Hippocampal formation (tissue), 2 donors: Measurements from ENCODE around the gene ATP10A.
"Not testable (repeated sequence)": the region's sequence is repeated elsewhere in the genome, so short reads cannot be mapped to it uniquely, and the experiment has no call there.

Experiments used
- DNase-seq, 2 donors: peaks; one replicate each; lab custom pipeline; 2025; lab: John Stamatoyannopoulos, UW

ATP10A gene

DNA sequence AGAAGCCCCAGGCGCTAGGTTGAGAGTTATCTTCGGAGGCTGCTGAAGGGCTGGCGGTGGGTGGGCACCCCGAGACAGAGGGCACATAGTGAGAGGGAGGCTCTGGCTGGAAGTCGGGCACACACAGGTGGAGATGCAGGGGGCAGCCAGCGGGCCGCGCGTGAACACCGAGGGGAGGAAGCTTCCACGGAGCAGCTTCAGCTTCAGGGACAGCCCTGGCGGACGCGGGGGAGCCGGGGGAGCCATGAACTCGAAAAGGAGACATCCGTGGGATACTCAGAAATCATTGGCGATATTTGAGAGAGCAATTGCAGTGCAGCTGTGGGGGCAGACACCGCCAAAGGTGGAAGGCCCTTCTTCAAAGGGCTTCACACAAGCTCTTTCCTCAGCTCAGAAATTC is 204.6 kb downstream of the ATP10A start:
- no peak for DNase-seq

DNA sequence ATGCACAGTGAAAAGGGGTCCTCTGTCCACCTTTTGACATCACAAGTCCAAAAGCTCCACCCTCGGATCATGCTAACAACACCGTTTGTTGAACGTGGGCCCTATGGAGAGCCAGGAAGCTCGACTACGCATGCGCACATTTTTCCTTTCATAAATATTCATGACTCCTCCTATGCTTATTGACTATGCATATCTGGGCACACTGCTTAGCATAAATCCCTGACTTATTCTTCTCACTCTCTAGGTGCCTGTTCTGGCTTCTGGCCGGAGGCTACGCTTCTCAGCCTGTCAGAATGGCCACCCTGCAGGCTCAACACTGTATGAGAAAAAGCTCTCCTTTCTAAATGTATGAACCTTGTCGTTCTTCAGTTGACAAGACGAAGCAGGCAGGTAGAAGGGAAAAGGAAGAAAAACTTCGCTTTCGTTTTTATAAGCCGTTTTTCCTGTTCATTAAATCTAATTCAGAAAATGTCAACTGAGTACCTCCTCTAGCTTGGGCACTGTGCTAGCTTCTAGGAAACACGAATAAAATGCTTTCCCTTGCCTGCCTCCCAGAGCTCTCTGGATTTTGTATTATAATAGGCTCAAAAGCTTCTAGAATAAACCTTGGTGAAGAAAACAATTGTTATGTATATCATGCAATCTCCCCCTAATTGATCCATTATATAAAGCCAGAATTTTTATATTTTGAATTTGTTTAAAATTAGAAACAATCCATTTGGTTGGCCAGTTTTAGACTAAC is 207.7 kb downstream of the ATP10A start:
- DNase-seq, result no peak

DNA sequence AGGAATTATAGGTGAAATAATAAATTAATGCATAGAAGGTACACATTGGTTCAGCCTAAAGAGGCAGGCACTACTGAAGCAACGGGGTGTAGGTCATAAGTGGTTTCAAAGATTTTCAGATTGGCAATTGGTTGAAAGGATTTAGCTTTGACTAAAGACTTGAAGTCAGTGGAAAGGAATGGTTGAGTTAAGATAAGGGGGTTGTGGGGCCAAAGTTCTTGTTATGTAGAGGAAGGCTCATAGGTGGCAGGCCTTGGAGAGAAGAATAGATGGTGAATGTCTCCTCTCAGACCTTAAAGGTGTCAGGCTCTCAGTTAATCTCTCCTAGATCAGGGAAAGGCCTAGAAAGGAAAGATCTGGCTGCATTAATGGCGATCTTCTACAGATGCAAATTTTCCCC is 209.8 kb downstream of the ATP10A start:
- no peak for DNase-seq

DNA sequence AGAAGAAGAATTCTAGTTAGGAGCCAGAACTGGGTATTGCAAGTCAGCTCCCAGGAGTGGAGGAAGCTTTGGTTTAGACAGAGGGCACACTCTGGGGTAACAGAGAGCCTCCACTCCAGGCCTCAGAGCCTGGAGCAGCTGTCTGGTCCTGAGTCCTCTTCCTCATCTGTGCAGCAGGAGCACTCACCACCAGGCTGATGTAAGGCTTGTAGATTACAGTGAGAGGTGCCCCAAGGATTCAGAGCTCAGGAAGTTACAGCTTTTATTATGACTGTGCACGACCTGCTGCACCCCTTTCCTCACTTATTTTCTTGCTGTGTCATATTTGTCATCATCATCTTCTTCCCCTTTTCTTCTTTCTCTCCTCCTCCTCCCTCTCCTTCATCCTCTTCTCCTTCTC is 210.4 kb downstream of the ATP10A start:
- no peak for DNase-seq

DNA sequence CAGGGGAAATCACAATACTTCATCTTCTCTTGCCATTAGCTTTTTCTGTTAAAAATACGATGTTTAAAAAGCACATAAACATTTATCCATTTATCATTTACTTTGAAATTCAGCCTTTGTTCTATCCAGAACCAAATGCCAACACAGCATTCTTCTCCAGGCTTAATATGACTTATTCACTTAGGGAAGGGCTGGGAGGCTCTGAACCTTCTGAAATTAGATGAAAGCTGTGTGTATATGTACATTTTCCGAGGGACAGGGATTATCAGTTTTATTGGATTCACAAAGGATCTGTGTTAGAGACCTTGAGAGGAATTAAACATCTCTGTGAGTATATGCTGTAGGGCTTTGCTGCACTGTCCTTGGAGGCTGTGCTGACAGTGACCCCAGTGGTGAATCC is 213.7 kb downstream of the ATP10A start:
- DNase-seq, result no peak

DNA sequence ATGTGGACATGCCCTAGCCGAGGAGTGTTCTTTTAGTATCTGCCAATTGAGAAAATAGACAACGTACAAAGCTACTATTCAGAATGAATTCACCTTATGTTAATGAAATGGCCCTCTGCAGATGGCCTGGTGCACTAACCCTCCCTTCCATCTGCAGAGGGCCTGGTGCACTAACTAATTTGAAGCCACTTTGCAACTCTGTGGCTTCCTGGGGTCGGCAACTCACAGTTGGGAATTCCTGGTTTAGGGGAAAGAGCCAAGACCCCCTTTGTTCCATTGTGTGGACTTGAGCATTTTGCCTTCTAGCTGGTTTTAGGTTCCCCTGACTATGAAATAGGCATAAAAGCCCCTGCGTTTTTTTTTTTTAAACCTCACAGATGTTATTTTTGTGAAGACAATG is 220.0 kb downstream of the ATP10A start:
- DNase-seq, result no peak

DNA sequence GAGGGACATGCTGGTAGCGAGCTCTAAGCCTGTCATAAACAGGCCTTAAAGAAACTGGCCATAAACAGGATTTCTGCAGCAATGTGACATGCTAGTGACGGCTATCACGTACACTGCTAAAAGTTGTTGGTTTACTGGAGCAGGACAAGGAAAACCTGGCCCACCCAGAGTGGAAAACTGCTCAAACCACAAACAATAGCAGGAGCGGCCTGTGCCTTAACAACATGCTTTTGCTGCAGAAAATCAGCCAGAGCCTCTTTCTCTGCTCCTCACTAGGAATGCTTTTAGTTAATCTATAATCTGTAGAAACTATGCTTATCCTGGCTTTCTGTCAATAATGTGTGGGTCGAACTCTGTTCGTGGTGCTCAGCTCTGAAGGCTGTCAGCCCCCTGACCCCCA is 221.4 kb downstream of the ATP10A start:
- no peak for DNase-seq

DNA sequence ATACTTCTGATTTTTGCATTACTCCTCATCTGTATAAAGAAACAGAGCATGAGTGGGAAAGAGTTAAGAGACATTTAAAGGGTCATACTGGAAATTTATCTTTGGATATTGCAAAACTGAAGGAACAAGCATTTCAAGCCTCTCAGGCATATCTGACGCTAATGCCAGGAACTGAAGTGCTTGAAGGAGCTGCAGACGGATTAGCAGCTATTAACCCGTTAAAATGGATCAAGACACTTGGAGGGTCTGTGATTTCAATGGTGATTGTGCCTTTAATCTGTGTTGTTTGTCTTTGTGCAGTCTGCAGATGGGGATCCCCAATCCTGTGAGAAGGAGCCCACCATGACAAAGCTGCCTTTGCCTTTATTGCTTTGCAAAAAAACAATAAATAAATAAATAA is 221.8 kb downstream of the ATP10A start:
- no peak for DNase-seq

DNA sequence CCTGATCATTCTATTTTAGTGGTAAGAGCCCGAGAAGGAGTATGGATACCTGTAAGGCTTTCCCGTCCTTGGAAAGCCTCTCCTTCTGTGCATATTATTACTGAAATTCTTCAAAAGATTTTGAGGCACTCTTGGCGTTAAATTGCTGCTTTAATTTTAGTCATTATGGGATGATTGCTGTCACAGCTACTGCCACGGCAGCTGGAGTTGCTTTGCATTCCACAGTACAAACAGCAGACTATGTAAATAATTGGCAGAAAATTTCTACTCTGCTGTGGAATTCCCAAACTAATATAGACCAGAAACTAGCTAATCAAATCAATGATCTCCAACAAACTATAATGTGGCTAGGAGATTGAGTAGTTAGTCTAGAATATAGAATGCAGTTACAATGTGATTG is 222.2 kb downstream of the ATP10A start:
- not testable (repeated sequence) for DNase-seq

DNA sequence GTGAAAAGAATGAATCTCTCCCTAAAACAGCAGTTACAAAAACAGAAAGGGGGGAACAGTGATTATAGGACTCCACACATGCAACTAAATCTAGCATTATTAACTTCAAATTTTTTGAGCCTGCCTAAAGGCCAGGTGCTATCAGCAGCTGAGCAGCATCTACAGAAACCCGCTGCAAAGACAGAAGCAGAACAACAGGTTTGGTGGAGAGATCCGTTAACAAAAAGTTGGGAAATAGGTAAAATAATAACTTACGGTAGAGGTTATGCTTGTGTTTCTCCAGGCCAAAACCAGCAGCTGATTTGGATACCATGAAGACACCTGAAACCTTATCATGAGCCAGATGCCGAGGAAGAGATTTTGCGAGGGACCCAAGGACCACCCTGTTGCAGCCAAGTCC is 222.7 kb downstream of the ATP10A start:
- no peak for DNase-seq

DNA sequence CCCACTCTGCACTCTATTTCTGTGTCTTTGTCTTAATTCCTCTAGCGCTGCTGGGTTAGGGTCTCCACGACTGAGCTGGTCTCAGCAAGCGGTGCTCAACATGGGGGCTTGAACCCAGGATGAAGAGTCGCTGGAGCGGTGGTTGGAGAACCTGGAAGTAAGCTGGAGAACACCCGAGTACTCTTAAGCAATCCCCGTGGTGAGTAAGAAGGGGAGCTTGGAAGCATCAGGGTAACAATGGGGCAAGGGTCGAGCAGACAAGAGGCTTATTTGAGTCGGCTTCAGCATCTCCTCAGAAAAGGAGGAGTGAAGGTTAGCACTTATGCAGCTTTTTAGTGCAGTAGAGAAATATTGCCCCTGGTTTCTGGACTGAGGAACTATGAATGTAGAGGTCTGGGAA is 226.6 kb downstream of the ATP10A start:
- DNase-seq, result not testable (repeated sequence)

DNA sequence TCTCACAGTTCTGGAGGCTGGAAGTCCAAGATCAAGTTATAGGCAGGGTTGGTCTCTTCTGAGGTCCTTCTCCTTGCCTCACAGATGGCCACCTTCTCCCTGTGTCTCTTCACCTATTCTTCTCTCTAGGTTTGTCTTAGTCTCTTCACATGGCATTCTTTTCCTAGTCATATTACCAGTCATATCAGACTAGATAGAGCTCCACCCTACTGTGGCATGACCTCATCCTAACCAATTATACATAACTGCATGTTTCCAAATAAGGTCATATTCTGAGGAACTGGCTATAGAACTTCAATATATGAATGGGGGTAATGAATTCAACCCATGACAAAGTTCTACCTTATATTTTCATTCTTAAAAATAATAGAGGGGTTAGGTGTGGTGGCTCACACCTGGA is 227.9 kb downstream of the ATP10A start:
- DNase-seq, result no peak

DNA sequence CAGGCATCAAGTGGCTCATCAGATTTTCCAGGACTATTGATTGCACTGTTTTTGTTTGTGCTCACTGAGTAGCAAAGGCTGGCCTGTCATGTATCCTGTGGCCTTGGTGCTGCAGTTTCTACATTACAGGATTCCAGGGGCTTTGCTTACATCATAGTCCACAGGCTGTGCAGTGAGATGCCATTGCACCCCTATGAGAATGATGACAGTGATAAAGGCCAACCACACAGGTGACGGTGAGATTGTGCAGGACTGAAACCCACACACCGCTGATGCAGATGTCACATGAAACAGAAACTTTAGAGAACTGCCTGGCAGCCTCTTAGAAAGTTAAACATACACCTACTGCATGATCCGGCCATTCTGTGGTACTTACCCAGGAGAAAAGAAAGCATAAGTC is 229.3 kb downstream of the ATP10A start:
- DNase-seq, result no peak

DNA sequence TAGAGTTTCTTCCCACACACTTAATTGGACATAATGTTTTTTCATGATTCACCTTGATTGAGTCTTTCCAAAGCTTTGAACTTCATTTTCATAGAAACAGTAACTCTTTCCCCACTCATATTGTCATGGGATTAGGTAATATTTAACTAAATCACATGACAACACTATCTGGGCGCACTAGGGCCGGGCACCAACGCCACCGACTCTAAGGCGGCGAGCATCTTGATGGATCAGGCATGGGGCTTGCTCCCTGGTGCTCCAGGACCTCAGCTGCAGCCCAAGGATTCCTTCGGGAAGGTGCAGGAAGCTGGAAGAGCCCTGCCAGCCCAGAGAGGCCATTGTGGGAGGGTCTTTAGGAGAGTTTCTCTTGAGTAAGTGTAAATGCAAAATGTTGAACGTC is 231.2 kb downstream of the ATP10A start:
- no peak for DNase-seq
